OCI-LY1 (cell line): ENCODE data around the gene MYORG.

Source experiments
- H2AFZ ChIP-seq: fragments of 200-600 bp; sonication (generic), shearing (Covaris generic); 2 replicates; pipeline ENCODE4 v1.6.0; 2014; ENCODE audit warnings: antibody characterized with exemption, mild to moderate bottlenecking, low read length
- H3F3A ChIP-seq: fragments of 200-600 bp; sonication (generic), shearing (Covaris generic); 2 replicates; pipeline ENCODE4 v1.6.0; 2014; ENCODE audit warnings: mild to moderate bottlenecking, antibody characterized with exemption, low read length, moderate library complexity; ENCODE audit not compliant: insufficient read depth
- H3K27ac ChIP-seq: fragments of 200-600 bp; sonication (generic); 2 replicates; pipeline ENCODE4 v1.5.1; 2014; ENCODE audit warnings: low read length, mixed run types, mild to moderate bottlenecking, low read depth; ENCODE audit not compliant: poor library complexity, severe bottlenecking
- H3K27me3 ChIP-seq: fragments of 200-600 bp; sonication (generic); 2 replicates; pipeline ENCODE4 v1.6.0; 2014; ENCODE audit warnings: antibody characterized with exemption, mild to moderate bottlenecking, low read length, moderate library complexity; ENCODE audit not compliant: insufficient read depth
- H3K36me3 ChIP-seq: fragments of 200-600 bp; sonication (generic); 2 replicates; pipeline ENCODE4 v1.6.1; 2014; ENCODE audit warnings: mild to moderate bottlenecking, antibody characterized with exemption, low read length, moderate library complexity, mixed read lengths; ENCODE audit not compliant: insufficient read depth
- H3K4me1 ChIP-seq: fragments of 200-600 bp; sonication (generic); 2 replicates; pipeline ENCODE4 v1.5.1; 2014; ENCODE audit warnings: mild to moderate bottlenecking, low read length, moderate library complexity; ENCODE audit not compliant: insufficient read depth, severe bottlenecking
- H3K4me2 ChIP-seq: fragments of 200-600 bp; sonication (generic), shearing (Covaris generic); 2 replicates; pipeline ENCODE4 v1.6.1; 2014; ENCODE audit warnings: low read length
- H3K4me3 ChIP-seq: fragments of 200-600 bp; sonication (generic); 2 replicates; pipeline ENCODE4 v1.5.1; 2014; ENCODE audit warnings: low read length, low read depth, mild to moderate bottlenecking, mixed read lengths; ENCODE audit not compliant: poor library complexity, severe bottlenecking
- H3K79me2 ChIP-seq: fragments of 200-600 bp; shearing (Covaris generic); 2 replicates; pipeline ENCODE4 v1.6.1; 2016; ENCODE audit warnings: mixed run types, low read length, mixed read lengths; ENCODE audit not compliant: insufficient read depth
- H3K9ac ChIP-seq: fragments of 200-600 bp; sonication (generic), shearing (Covaris generic); 2 replicates; pipeline ENCODE4 v1.6.1; 2014; ENCODE audit warnings: mild to moderate bottlenecking, low read length, mixed read lengths
- H3K9me2 ChIP-seq: fragments of 200-600 bp; sonication (generic), shearing (Covaris generic); 2 replicates; pipeline ENCODE4 v1.6.1; 2014; ENCODE audit warnings: low read depth, mild to moderate bottlenecking, low read length, mixed read lengths
- H3K9me3 ChIP-seq: fragments of 200-600 bp; shearing (Covaris generic); 2 replicates; pipeline ENCODE4 v1.6.1; 2014; ENCODE audit warnings: low read length, mixed read lengths
- H4K20me1 ChIP-seq: fragments of 200-600 bp; sonication (generic), shearing (Covaris generic); 2 replicates; pipeline ENCODE4 v1.6.0; 2016; ENCODE audit warnings: mild to moderate bottlenecking, low read length; ENCODE audit not compliant: insufficient read depth
- EZH2 ChIP-seq: fragments of 200-600 bp; sonication (generic), shearing (Covaris generic); IDR thresholded peaks from 2 replicates; pipeline ENCODE4 v1.8.0; 2017; ENCODE audit warnings: borderline replicate concordance, mixed run types, mild to moderate bottlenecking, antibody characterized with exemption, low read length, moderate library complexity, mixed read lengths
- TF ChIP-seq, protein P1 (sequence below): fragments of 200-600 bp; sonication (generic), shearing (Covaris generic); IDR thresholded peaks from 2 replicates; pipeline ENCODE4 v1.5.1; 2017; ENCODE audit warnings: mild to moderate bottlenecking, antibody characterized with exemption, low read length, moderate library complexity, mixed read lengths

Gene MYORG

DNA sequence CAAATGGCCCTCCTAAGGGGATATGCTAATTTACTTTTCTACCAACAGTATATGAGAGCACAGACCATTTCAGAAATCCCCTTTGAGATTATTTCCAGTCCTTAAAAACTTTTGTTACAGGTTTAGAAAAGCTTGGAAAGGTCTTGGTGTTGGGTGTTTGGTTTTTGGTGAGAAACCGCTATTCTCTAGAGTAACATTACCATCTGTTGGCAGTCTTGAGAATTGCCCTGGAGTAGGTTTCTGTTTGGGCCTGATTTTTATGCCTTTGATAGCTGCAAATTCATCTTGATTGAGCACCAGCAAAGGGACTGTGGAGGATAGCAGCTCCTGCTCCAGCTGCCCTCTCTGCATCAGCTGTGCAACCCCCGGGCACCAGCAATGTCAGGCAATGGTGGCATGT is 39.3 kb downstream of the MYORG start:
- TF ChIP-seq, protein P1, sequence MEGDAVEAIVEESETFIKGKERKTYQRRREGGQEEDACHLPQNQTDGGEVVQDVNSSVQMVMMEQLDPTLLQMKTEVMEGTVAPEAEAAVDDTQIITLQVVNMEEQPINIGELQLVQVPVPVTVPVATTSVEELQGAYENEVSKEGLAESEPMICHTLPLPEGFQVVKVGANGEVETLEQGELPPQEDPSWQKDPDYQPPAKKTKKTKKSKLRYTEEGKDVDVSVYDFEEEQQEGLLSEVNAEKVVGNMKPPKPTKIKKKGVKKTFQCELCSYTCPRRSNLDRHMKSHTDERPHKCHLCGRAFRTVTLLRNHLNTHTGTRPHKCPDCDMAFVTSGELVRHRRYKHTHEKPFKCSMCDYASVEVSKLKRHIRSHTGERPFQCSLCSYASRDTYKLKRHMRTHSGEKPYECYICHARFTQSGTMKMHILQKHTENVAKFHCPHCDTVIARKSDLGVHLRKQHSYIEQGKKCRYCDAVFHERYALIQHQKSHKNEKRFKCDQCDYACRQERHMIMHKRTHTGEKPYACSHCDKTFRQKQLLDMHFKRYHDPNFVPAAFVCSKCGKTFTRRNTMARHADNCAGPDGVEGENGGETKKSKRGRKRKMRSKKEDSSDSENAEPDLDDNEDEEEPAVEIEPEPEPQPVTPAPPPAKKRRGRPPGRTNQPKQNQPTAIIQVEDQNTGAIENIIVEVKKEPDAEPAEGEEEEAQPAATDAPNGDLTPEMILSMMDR: peak; percentile 37; the same call in 1 of the 2 replicates
- TF ChIP-seq EZH2: no peak
- H3K4me2 ChIP-seq: no peak overlapping the region

DNA sequence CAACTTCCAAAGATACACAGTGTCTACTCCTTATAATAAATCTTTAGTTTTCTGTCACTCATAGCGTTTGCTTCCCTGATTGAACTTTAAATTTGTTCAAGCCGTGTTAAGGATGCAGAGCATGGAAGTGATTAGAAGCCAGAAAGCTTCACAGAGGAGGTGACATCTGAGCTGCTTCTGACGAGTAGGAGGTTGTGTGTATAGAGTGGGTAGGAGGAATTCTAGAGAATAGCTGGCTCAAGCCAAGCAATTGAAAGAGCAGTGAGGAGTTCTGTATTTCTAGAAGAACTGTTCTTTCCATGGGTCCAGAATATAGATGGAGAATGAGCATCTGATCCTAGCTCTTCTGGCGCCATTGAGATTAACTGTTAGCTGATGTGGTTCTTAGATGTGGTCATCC is 41.3 kb downstream of the MYORG start:
- H3F3A ChIP-seq: no peaks in the 10 kb centered on the region
- H3K4me1 ChIP-seq: peaks cover 15% of the 10 kb centered on the region
- H3K4me3 ChIP-seq: no peak overlapping the region
- no peaks in the 10 kb centered on the region for H3K9me2 ChIP-seq
- TF ChIP-seq EZH2: no peak
- TF ChIP-seq, protein P1: no peak
- H3K4me2 ChIP-seq: no peak overlapping the region
- H4K20me1 ChIP-seq: no peaks in the 10 kb centered on the region
- H3K79me2 ChIP-seq: no peaks in the 10 kb centered on the region
- H3K27me3 ChIP-seq: no peaks in the 10 kb centered on the region
- no peaks in the 10 kb centered on the region for H3K9me3 ChIP-seq
- H3K9ac ChIP-seq: no peak overlapping the region
- no peak overlapping the region for H2AFZ ChIP-seq
- peaks cover 12% of the 10 kb centered on the region for H3K36me3 ChIP-seq
- no peak overlapping the region for H3K27ac ChIP-seq

More for the DNA sequence above, 39.3 kb downstream of the MYORG start:
- no peak overlapping the region for H3K4me3 ChIP-seq
- no peak overlapping the region for H3K27ac ChIP-seq
- no peak overlapping the region for H2AFZ ChIP-seq
- no peak overlapping the region for H3K9ac ChIP-seq
- H3K36me3 ChIP-seq: peaks cover 12% of the 10 kb centered on the region
- no peaks in the 10 kb centered on the region for H3K79me2 ChIP-seq
- H3K9me2 ChIP-seq: no peaks in the 10 kb centered on the region
- no peaks in the 10 kb centered on the region for H3K9me3 ChIP-seq
- no peaks in the 10 kb centered on the region for H3F3A ChIP-seq
- H3K4me1 ChIP-seq: no peaks in the 10 kb centered on the region
- H3K27me3 ChIP-seq: no peaks in the 10 kb centered on the region
- H4K20me1 ChIP-seq: no peaks in the 10 kb centered on the region

DNA sequence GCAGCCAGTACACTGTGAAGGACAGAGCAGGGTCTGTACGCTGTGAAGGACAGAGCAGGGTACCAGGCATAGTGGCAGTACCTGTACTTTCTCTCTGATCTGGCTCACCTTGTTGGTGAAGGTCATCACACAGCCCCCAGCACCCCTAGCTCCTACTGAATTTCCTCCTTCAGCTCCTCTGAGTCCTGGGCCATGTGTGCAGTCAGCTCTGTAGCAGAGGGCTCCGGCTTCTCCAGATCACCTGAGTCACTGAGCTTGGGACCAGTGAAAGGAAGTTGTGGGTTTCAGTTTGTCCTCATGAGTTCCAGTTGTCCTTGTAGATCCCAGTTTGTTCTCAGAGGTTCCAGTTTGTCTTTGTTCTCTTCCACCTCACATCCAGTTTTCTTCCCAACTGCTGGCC is 41.8 kb downstream of the MYORG start:
- Histone ChIP-seq H3K27me3 (no peaks in the 10 kb centered on the region), H3K27ac (no peak overlapping the region), H3K9ac (no peak overlapping the region), H3K9me3 (no peaks in the 10 kb centered on the region), H3K4me2 (no peak overlapping the region), H3K4me3 (no peak overlapping the region), H3F3A (no peaks in the 10 kb centered on the region), H2AFZ (no peak overlapping the region), H3K79me2 (no peaks in the 10 kb centered on the region), H3K9me2 (no peaks in the 10 kb centered on the region), H3K36me3 (peaks cover 12% of the 10 kb centered on the region), H4K20me1 (no peaks in the 10 kb centered on the region), H3K4me1 (peaks cover 17% of the 10 kb centered on the region)
- TF ChIP-seq EZH2: no peak
- TF ChIP-seq, protein P1: no peak
